Measurements from ENCODE around the gene CZIB. TPM values are rescaled to one million over a fixed set of nuclear protein-coding genes. Genes with fewer than 3 reads are reported as not detected.
A peak's percentile ranks its signal among the peaks of the same experiment; 100 is the strongest.

Gene CZIB
- total and polyA plus RNA-seq, 2 of the 13 experiments (the other 11 are each of a cell fraction or from before 2014, with no cell fraction given), result 49.2 to 67.0 TPM

DNA sequence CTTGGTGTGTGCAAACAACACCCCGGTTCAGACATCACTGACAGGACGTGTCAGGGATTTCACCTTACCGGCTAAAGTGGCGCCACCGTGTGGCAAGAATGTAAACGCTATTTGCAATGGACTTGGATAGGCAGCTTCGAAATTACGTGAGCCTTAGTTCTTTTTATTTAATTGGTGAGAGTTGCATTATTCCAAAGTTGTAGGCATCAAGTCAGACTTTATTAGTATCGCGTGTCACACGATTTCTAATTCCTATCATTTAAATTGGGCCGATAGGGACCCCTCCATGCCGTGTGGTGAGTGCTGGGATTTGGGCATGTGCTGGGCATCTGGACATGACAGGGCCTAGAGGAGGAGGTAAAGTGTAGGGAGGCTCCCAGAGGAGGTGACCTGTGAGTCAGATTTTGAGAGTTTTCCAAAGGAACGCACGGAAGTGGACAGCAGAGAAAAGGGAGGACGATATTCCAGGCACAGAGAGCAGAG is 38.3 kb downstream of the CZIB start (continued):
- TF ChIP-seq PAWR (CRISPR knock-in tag; IDR thresholded peaks at IDR 0.05; ENCODE audit: borderline replicate concordance) (no peak), RARA (CRISPR knock-in tag; IDR thresholded peaks at IDR 0.05) (0 out of 2 replicates have a peak, but pooled peaks have one; percentile 27), BCL6 (CRISPR knock-in tag; IDR thresholded peaks at IDR 0.05) (peak; percentile 26; the same call in 1 of the 2 replicates), ZNF24 (IDR thresholded peaks at IDR 0.05) (0 out of 2 replicates have a peak, but pooled peaks have one; percentile 28), ZNF790 (CRISPR knock-in tag; IDR thresholded peaks at IDR 0.05; ENCODE audit: borderline replicate concordance) (no peak), KLF16 (CRISPR knock-in tag; IDR thresholded peaks at IDR 0.05) (peak in 1 of 2 experiments; percentile 34; a peak in 1 of 4 replicates), FOSL2 (CRISPR knock-in tag; IDR thresholded peaks at IDR 0.05) (peak; percentile 22; the same call in 1 of the 2 replicates), ZBTB8A (CRISPR knock-in tag; IDR thresholded peaks at IDR 0.05; ENCODE audit: borderline replicate concordance, low read depth) (peak; percentile 61; the same call in 1 of the 2 replicates), HMG20B (CRISPR knock-in tag; conservative IDR thresholded peaks at IDR 0.05) (no peak), ZNF30 (CRISPR knock-in tag; IDR thresholded peaks at IDR 0.05) (no peak), ZSCAN12 (CRISPR knock-in tag; IDR thresholded peaks at IDR 0.05) (no peak), U2AF2 (IDR thresholded peaks at IDR 0.05; ENCODE audit: low read depth, low read length) (no peak), SRSF1 (optimal IDR thresholded peaks at IDR 0.05; ENCODE audit: low read depth, low read length) (no peak), ZSCAN9 (CRISPR knock-in tag; IDR thresholded peaks at IDR 0.05; ENCODE audit: borderline replicate concordance) (peak; percentile 60; the same call in 1 of the 2 replicates), PHB2 (IDR thresholded peaks at IDR 0.05; ENCODE audit: partially characterized antibody) (no peak), RAD21 (CRISPR knock-in tag; IDR thresholded peaks at IDR 0.05) (peak; percentile 67; the same call in 1 of the 2 replicates), KAT8 (CRISPR knock-in tag; IDR thresholded peaks at IDR 0.05) (0 out of 2 replicates have a peak, but pooled peaks have one; percentile 30), FOXK1 (CRISPR knock-in tag; IDR thresholded peaks at IDR 0.05; ENCODE audit: borderline replicate concordance, low read depth) (peak; percentile 42; the same call in 1 of the 2 replicates), TCF12 (IDR thresholded peaks at IDR 0.05) (no peak), TCF12 (CRISPR knock-in tag; IDR thresholded peaks at IDR 0.05) (no peak), ZNF160 (CRISPR knock-in tag; IDR thresholded peaks at IDR 0.05) (0 out of 2 replicates have a peak, but pooled peaks have one; percentile 53), IKZF4 (CRISPR knock-in tag; IDR thresholded peaks at IDR 0.05; ENCODE audit: borderline replicate concordance, low read depth, not compliant biosample characterization) (no peak), ZNF564 (CRISPR knock-in tag; IDR thresholded peaks at IDR 0.05) (no peak)
- TF ChIP-seq, protein P1, sequence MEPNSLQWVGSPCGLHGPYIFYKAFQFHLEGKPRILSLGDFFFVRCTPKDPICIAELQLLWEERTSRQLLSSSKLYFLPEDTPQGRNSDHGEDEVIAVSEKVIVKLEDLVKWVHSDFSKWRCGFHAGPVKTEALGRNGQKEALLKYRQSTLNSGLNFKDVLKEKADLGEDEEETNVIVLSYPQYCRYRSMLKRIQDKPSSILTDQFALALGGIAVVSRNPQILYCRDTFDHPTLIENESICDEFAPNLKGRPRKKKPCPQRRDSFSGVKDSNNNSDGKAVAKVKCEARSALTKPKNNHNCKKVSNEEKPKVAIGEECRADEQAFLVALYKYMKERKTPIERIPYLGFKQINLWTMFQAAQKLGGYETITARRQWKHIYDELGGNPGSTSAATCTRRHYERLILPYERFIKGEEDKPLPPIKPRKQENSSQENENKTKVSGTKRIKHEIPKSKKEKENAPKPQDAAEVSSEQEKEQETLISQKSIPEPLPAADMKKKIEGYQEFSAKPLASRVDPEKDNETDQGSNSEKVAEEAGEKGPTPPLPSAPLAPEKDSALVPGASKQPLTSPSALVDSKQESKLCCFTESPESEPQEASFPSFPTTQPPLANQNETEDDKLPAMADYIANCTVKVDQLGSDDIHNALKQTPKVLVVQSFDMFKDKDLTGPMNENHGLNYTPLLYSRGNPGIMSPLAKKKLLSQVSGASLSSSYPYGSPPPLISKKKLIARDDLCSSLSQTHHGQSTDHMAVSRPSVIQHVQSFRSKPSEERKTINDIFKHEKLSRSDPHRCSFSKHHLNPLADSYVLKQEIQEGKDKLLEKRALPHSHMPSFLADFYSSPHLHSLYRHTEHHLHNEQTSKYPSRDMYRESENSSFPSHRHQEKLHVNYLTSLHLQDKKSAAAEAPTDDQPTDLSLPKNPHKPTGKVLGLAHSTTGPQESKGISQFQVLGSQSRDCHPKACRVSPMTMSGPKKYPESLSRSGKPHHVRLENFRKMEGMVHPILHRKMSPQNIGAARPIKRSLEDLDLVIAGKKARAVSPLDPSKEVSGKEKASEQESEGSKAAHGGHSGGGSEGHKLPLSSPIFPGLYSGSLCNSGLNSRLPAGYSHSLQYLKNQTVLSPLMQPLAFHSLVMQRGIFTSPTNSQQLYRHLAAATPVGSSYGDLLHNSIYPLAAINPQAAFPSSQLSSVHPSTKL (CRISPR knock-in tag; IDR thresholded peaks at IDR 0.05), result peak; percentile 57
- TF ChIP-seq, protein P2, sequence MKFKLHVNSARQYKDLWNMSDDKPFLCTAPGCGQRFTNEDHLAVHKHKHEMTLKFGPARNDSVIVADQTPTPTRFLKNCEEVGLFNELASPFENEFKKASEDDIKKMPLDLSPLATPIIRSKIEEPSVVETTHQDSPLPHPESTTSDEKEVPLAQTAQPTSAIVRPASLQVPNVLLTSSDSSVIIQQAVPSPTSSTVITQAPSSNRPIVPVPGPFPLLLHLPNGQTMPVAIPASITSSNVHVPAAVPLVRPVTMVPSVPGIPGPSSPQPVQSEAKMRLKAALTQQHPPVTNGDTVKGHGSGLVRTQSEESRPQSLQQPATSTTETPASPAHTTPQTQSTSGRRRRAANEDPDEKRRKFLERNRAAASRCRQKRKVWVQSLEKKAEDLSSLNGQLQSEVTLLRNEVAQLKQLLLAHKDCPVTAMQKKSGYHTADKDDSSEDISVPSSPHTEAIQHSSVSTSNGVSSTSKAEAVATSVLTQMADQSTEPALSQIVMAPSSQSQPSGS (CRISPR knock-in tag; IDR thresholded peaks at IDR 0.05), result no peak
- TF ChIP-seq, protein P3, sequence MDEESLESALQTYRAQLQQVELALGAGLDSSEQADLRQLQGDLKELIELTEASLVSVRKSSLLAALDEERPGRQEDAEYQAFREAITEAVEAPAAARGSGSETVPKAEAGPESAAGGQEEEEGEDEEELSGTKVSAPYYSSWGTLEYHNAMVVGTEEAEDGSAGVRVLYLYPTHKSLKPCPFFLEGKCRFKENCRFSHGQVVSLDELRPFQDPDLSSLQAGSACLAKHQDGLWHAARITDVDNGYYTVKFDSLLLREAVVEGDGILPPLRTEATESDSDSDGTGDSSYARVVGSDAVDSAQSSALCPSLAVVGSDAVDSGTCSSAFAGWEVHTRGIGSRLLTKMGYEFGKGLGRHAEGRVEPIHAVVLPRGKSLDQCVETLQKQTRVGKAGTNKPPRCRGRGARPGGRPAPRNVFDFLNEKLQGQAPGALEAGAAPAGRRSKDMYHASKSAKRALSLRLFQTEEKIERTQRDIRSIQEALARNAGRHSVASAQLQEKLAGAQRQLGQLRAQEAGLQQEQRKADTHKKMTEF (CRISPR knock-in tag; IDR thresholded peaks at IDR 0.05), result peak; percentile 46; the same call in 1 of the 2 replicates

Data from HepG2 (cell line).